Transverse colon (tissue), 4 donors: ENCODE data around the gene FYB1. TPM values are rescaled to one million over a fixed set of nuclear protein-coding genes. Genes with fewer than 3 reads are reported as not detected.

Experiments used
- DNase-seq: peaks from one replicate; pipeline ENCODE4 v3.0.0-alpha.2; 2019
- H3K27ac ChIP-seq, 4 donors: fragments of 200-600 bp; sonication (generic); 2 replicates each; pipeline ENCODE4 v1.5.1; 2016 to 2018; ENCODE audit warnings: inconsistent platforms in 4 of 4
- H3K27me3 ChIP-seq: fragments of 200-600 bp; sonication (generic); 2 replicates; pipeline ENCODE4 v1.5.1; 2017; ENCODE audit warnings: inconsistent platforms
- H3K36me3 ChIP-seq, 4 donors: fragments of 200-600 bp; sonication (generic); 2 replicates each; pipeline ENCODE4 v1.5.1; 2017 to 2019; ENCODE audit warnings: inconsistent platforms in 4 of 4
- H3K4me1 ChIP-seq, 4 donors: fragments of 200-600 bp; sonication (generic); 2 replicates each; pipeline ENCODE4 v1.5.1; 2017 to 2020; ENCODE audit warnings: inconsistent platforms in 4 of 4
- H3K4me3 ChIP-seq, 4 donors: fragments of 200-600 bp; sonication (generic); 1 replicate in 1 of 4; 2 replicates in 3 of 4; pipeline versions ENCODE4 v1.5.1 to v1.6.1; 2017 to 2019; ENCODE audit warnings: inconsistent platforms in 4 of 4
- H3K9me3 ChIP-seq, 2 donors: fragments of 200-600 bp; sonication (generic); 2 replicates each; pipeline ENCODE4 v1.5.1; 2017 to 2019; ENCODE audit warnings: inconsistent platforms in 2 of 2
- CTCF ChIP-seq, 5 experiments: fragments of 200-600 bp in 3 of 5; fragments of 450-650 bp in 2 of 5; sonication (generic) in 3 of 5; IDR thresholded peaks; 1 replicate in 2 of 5; 2 replicates in 3 of 5; pipeline ENCODE4 v1.5.1; 2016 to 2017; ENCODE audit warnings: antibody characterized with exemption in 5 of 5, inconsistent platforms in 3 of 5, mild to moderate bottlenecking in 2 of 5, moderate library complexity in 1 of 5
- EP300 ChIP-seq: sonication (generic); formaldehyde crosslinking; IDR thresholded peaks from one replicate; pipeline ENCODE4 v1.6.1; 2017; ENCODE audit warnings: antibody characterized with exemption, low read depth
- POLR2A ChIP-seq: fragments of 450-650 bp; IDR thresholded peaks from one replicate; pipeline ENCODE4 v1.6.1; 2016; ENCODE audit warnings: antibody characterized with exemption, mild to moderate bottlenecking, moderate library complexity
- POLR2AphosphoS5 ChIP-seq, 3 donors: sonication (generic); formaldehyde crosslinking; IDR thresholded peaks; one replicate each; pipeline ENCODE4 v1.6.1; 2016; ENCODE audit warnings: antibody characterized with exemption in 3 of 3
- WGBS, 2 donors: methylation state at CpG; one replicate each; pipeline ENCODE4 v1.1.5; 2018; ENCODE audit warnings: low coverage in 1 of 2; 5-methylcytosine and 5-hydroxymethylcytosine counted together
- in situ Hi-C, 4 donors: fragments of 200-750 bp; cut with MboI; loops; one replicate each; pipeline versions ENCODE4 v1.15.0 to v1.15.1; 2017; ENCODE audit warnings: low sequenced_read_pairs in 3 of 4, low pct_ligation_motif_present in 1 of 4, low pct_unique_long_range_greater_than_20kb in 1 of 4
- intact Hi-C: fragments of 100-400 bp; cut with DNase I; formaldehyde crosslinking; loops from one replicate; pipeline ENCODE4 v1.15.1; 2023; ENCODE audit warnings: low total_unique reads
- total RNA-seq, 4 donors: library from RNA; depleted of rRNA; stranded (reverse); fragments of >200 nt; gene quantifications; one replicate each; pipeline ENCODE4 v1.1.0, GENCODE V29; 2016

Gene FYB1
- total RNA-seq, 4 donors from 2014 or later, result 6.4 to 38.5 (median 17.5) TPM

- in situ Hi-C loops, result no loop called here
- no peak overlapping the region for H3K4me3 ChIP-seq
- peak overlapping the region in 1 of 4 donors; percentile 22 for H3K27ac ChIP-seq
- H3K9me3 ChIP-seq, result no peaks in the 10 kb centered on the region
- H3K36me3 ChIP-seq, result no peaks in the 10 kb centered on the region
- TF ChIP-seq POLR2AphosphoS5 (IDR thresholded peaks at IDR 0.05) (no peak), EP300 (no peak)
- no peak for DNase-seq
- no peaks in the 10 kb centered on the region for H3K27me3 ChIP-seq
- peaks cover 0 to 7% (median 0%) of the 10 kb centered on the region in 4 donors for H3K4me1 ChIP-seq
- WGBS, 2 donors, result 58 to 64% methylated on average over 4 to 11 of the region's 11 CpGs
- intact Hi-C loops, result no loop called here
Observed at GRCh38 chr5:39194466-39195136, 24.8 kb downstream of the FYB1 start.

- no peak for TF ChIP-seq EP300
- no peak for TF ChIP-seq CTCF (IDR thresholded peaks at IDR 0.05)
- TF ChIP-seq POLR2AphosphoS5 (IDR thresholded peaks at IDR 0.05), result no peak
- no peak for TF ChIP-seq POLR2A
- intact Hi-C loops (no loop called here), in situ Hi-C loops (no loop called here)
- H3K4me3 ChIP-seq, result no peak overlapping the region
- no peaks in the 10 kb centered on the region for H3K36me3 ChIP-seq
- 62 to 71% methylated on average over 6 of the region's 6 CpGs for WGBS, 2 donors
- no peak for DNase-seq
- no peaks in the 10 kb centered on the region for H3K9me3 ChIP-seq
- peaks cover 0 to 7% (median 0%) of the 10 kb centered on the region in 4 donors for H3K4me1 ChIP-seq
- no peaks in the 10 kb centered on the region for H3K27me3 ChIP-seq
- peak overlapping the region in 1 of 4 donors; percentile 22 for H3K27ac ChIP-seq
Observed at GRCh38 chr5:39193553-39194465, 25.6 kb downstream of the FYB1 start.

GRCh38 chr5:39192450-39193160 lies 26.8 kb downstream of the FYB1 start:
- intact Hi-C loops (no loop called here), in situ Hi-C loops (no loop called here)
- Histone ChIP-seq H3K4me1 (peaks cover 0 to 7% (median 0%) of the 10 kb centered on the region in 4 donors), H3K9me3 (no peaks in the 10 kb centered on the region), H3K36me3 (no peaks in the 10 kb centered on the region), H3K4me3 (no peak overlapping the region), H3K27ac (no peak overlapping the region), H3K27me3 (no peaks in the 10 kb centered on the region)
- whole genome bisulfite sequencing, 2 donors, result 61 to 68% methylated on average over 2 of the region's 2 CpGs
- TF ChIP-seq EP300 (no peak), CTCF (IDR thresholded peaks at IDR 0.05) (no peak), POLR2AphosphoS5 (IDR thresholded peaks at IDR 0.05) (no peak), POLR2A (no peak)
- DNase-seq, result no peak

GRCh38 chr5:39191216-39191615 lies 28.1 kb downstream of the FYB1 start:
- H3K27me3 ChIP-seq, result no peaks in the 10 kb centered on the region
- H3K27ac ChIP-seq, result peak overlapping the region in 2 of 4 donors; percentile 23 to 24
- TF ChIP-seq POLR2A (no peak), EP300 (no peak), CTCF (IDR thresholded peaks at IDR 0.05) (no peak), POLR2AphosphoS5 (IDR thresholded peaks at IDR 0.05) (no peak)
- intact Hi-C loops (no loop called here), in situ Hi-C loops (no loop called here)
- H3K9me3 ChIP-seq, result no peaks in the 10 kb centered on the region
- no peak overlapping the region for H3K4me3 ChIP-seq
- H3K36me3 ChIP-seq, result no peaks in the 10 kb centered on the region
- 22 to 36% methylated on average over 6 of the region's 6 CpGs for WGBS, 2 donors
- DNase-seq, result no peak
- H3K4me1 ChIP-seq, result peaks cover 0 to 7% (median 0%) of the 10 kb centered on the region in 4 donors
